Lower leg skin (tissue), 4 donors: Measurements from ENCODE around the gene SEPHS1. TPM values are rescaled to one million over a fixed set of nuclear protein-coding genes. Genes with fewer than 3 reads are reported as not detected.

Source experiments
- DNase-seq, 2 donors: peaks; one replicate each; pipeline ENCODE4 v3.0.0-alpha.2; 2019; ENCODE audit warnings: low spot score in 2 of 2
- H3K4me3 ChIP-seq: fragments of 200-600 bp; sonication (generic); 2 replicates; pipeline ENCODE4 v1.5.1; 2017; ENCODE audit warnings: mild to moderate bottlenecking, low read depth; ENCODE audit not compliant: poor library complexity, severe bottlenecking
- CTCF ChIP-seq, 3 donors: fragments of 450-650 bp; IDR thresholded peaks; one replicate each; pipeline ENCODE4 v1.5.1; 2016; ENCODE audit warnings: antibody characterized with exemption in 3 of 3, mild to moderate bottlenecking in 3 of 3, moderate library complexity in 2 of 3
- POLR2A ChIP-seq, 2 donors: fragments of 450-650 bp; IDR thresholded peaks; one replicate each; pipeline ENCODE4 v1.6.1; 2016 to 2017; ENCODE audit warnings: antibody characterized with exemption in 2 of 2, mild to moderate bottlenecking in 1 of 2, moderate library complexity in 1 of 2
- WGBS, 2 donors: methylation state at CpG; one replicate each; pipeline ENCODE4 v1.1.5; 2018; 5-methylcytosine and 5-hydroxymethylcytosine counted together
- intact Hi-C: fragments of 100-400 bp; cut with DNase I; formaldehyde crosslinking; loops from one replicate; pipeline ENCODE4 v1.15.0; 2023; ENCODE audit warnings: low total_unique reads
- total RNA-seq, 4 donors: library from RNA; depleted of rRNA; stranded (reverse); fragments of >200 nt; gene quantifications; one replicate each; pipeline ENCODE4 v1.1.0, GENCODE V29; 2016

The SEPHS1 gene
- total RNA-seq, 4 donors from 2014 or later = 14.4 to 35.0 (median 17.4) TPM

GRCh38 chr10:13346283-13347042 lies 1.6 kb downstream of the SEPHS1 start:
- intact Hi-C loops = loop anchor here (1.0 kb wide), 1 partner anchor 46 kb away; the partner anchor contains the start of gene PHYH
- no peak for TF ChIP-seq POLR2A (IDR thresholded peaks at IDR 0.05)
- no peak for TF ChIP-seq CTCF (IDR thresholded peaks at IDR 0.05)
- WGBS, 2 donors = 3 to 11% methylated on average over 18 of the region's 18 CpGs
- peak overlapping the region; percentile 85 for H3K4me3 ChIP-seq
- no peak for DNase-seq

GRCh38 chr10:13340626-13341376 lies 7.3 kb downstream of the SEPHS1 start:
- 61 to 62% methylated on average over 12 of the region's 12 CpGs for WGBS, 2 donors
- no peak overlapping the region for H3K4me3 ChIP-seq
- intact Hi-C loops = no loop called here
- DNase-seq = no peak
- TF ChIP-seq POLR2A (IDR thresholded peaks at IDR 0.05) = no peak
- no peak for TF ChIP-seq CTCF (IDR thresholded peaks at IDR 0.05)

- no peak overlapping the region for H3K4me3 ChIP-seq
- intact Hi-C loops = no loop called here
- 50 to 54% methylated on average over 9 of the region's 9 CpGs for WGBS, 2 donors
- TF ChIP-seq POLR2A (IDR thresholded peaks at IDR 0.05) (no peak), CTCF (IDR thresholded peaks at IDR 0.05) (no peak)
- no peak for DNase-seq
Measured at GRCh38 chr10:13340068-13340467, 8.0 kb downstream of the SEPHS1 start.

- 50 to 55% methylated on average over 10 of the region's 10 CpGs for WGBS, 2 donors
Measured at GRCh38 chr10:13338390-13339110, 9.5 kb downstream of the SEPHS1 start.

GRCh38 chr10:13337827-13338196 lies 10.3 kb downstream of the SEPHS1 start:
- no peak overlapping the region for H3K4me3 ChIP-seq
- TF ChIP-seq POLR2A (IDR thresholded peaks at IDR 0.05) (no peak), CTCF (IDR thresholded peaks at IDR 0.05) (no peak)
- intact Hi-C loops = no loop called here
- 78 to 81% methylated on average over 6 of the region's 6 CpGs for WGBS, 2 donors
- DNase-seq = no peak

More at GRCh38 chr10:13338390-13339110, 9.5 kb downstream of the SEPHS1 start:
- intact Hi-C loops = no loop called here
- TF ChIP-seq CTCF (IDR thresholded peaks at IDR 0.05) (no peak), POLR2A (IDR thresholded peaks at IDR 0.05) (no peak)
- no peak overlapping the region for H3K4me3 ChIP-seq
- DNase-seq = no peak
